K562 (cell line): Measurements from ENCODE around the gene ULBP1.
"Not testable (repeated sequence)": the region's sequence is repeated elsewhere in the genome, so short reads cannot be mapped to it uniquely, and the experiment has no call there.

Experiments used
- CEBPB ChIP-seq: fragments of 450-650 bp; IDR thresholded peaks from 2 replicates; pipeline ENCODE4 v1.6.1; 2016; ENCODE audit warnings: missing genetic modification characterization, missing compliant biosample characterization
- GABPB2 ChIP-seq: fragments of 250-450 bp; sonication (Bioruptor Pico); conservative IDR thresholded peaks from 2 replicates; pipeline ENCODE4 v1.5.1; 2021; ENCODE audit warnings: mild to moderate bottlenecking
- RCOR1 ChIP-seq, 2 experiments: IDR thresholded peaks; 2 replicates each; pipeline ENCODE4 v1.6.1; 2012; ENCODE audit warnings: low read depth in 2 of 2, low read length in 2 of 2, borderline replicate concordance in 1 of 2, improper control_type of control experiment in 1 of 2
- ZNF384 ChIP-seq: IDR thresholded peaks from 2 replicates; pipeline ENCODE4 v1.6.1; 2012; ENCODE audit warnings: low read depth, low read length, improper control_type of control experiment
- TF ChIP-seq, protein P1 (sequence below): fragments of 200-800 bp; sonication (Bioruptor generic); IDR thresholded peaks from 2 replicates; pipeline ENCODE4 v1.6.1; 2017; ENCODE audit warnings: missing genetic modification characterization, missing compliant biosample characterization
- TF ChIP-seq, protein P2 (sequence below), 3 experiments: IDR thresholded peaks in 2 of 3; conservative IDR thresholded peaks in 1 of 3; 2 replicates each; pipeline ENCODE4 v1.5.1; 2011 to 2012; ENCODE audit warnings: low read length in 3 of 3, mild to moderate bottlenecking in 3 of 3, control low read depth in 2 of 3, improper control_type of control experiment in 1 of 3, inconsistent platforms in 1 of 3, low read depth in 1 of 3, mixed read lengths in 1 of 3, moderate library complexity in 1 of 3; ENCODE audit not compliant: insufficient read depth in 2 of 3

DNA sequence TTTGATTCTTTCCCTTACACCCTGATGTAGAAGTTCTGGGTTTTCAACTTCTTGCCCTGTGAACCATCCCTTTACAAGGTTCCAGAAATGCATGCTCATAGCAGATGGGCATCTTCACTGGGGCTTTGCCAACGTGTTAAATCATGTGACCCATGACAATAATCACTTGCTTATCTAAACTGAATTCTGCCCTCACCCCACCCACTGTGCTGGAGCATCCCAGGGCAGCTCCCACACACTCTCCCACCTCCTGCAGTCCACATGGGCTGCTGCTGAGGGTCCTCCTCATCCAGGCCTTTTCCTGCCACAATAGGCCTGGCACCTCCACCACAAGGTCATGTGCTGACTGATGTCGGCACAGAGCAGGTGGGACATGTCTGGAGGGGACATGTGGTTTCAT is 4.3 kb downstream of the ULBP1 start:
- not testable (repeated sequence) for TF ChIP-seq CEBPB (tag); GABPB2 (CRISPR knock-in tag); RCOR1 (IDR thresholded peaks at IDR 0.05; ENCODE audit: borderline replicate concordance in 1 of 2, low read depth in 2 of 2, low read length in 2 of 2); ZNF384
- TF ChIP-seq, protein P1, sequence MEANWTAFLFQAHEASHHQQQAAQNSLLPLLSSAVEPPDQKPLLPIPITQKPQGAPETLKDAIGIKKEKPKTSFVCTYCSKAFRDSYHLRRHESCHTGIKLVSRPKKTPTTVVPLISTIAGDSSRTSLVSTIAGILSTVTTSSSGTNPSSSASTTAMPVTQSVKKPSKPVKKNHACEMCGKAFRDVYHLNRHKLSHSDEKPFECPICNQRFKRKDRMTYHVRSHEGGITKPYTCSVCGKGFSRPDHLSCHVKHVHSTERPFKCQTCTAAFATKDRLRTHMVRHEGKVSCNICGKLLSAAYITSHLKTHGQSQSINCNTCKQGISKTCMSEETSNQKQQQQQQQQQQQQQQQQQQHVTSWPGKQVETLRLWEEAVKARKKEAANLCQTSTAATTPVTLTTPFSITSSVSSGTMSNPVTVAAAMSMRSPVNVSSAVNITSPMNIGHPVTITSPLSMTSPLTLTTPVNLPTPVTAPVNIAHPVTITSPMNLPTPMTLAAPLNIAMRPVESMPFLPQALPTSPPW (CRISPR knock-in tag), result not testable (repeated sequence)
- TF ChIP-seq, protein P2, sequence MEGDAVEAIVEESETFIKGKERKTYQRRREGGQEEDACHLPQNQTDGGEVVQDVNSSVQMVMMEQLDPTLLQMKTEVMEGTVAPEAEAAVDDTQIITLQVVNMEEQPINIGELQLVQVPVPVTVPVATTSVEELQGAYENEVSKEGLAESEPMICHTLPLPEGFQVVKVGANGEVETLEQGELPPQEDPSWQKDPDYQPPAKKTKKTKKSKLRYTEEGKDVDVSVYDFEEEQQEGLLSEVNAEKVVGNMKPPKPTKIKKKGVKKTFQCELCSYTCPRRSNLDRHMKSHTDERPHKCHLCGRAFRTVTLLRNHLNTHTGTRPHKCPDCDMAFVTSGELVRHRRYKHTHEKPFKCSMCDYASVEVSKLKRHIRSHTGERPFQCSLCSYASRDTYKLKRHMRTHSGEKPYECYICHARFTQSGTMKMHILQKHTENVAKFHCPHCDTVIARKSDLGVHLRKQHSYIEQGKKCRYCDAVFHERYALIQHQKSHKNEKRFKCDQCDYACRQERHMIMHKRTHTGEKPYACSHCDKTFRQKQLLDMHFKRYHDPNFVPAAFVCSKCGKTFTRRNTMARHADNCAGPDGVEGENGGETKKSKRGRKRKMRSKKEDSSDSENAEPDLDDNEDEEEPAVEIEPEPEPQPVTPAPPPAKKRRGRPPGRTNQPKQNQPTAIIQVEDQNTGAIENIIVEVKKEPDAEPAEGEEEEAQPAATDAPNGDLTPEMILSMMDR (IDR thresholded peaks at IDR 0.05 in 2 of 3, conservative IDR thresholded peaks at IDR 0.05 in 1 of 3; ENCODE audit: insufficient read depth in 2 of 3, low read depth in 1 of 3, low read length in 3 of 3), result not testable (repeated sequence)
